NT2/D1 (cell line): ENCODE measurements around the gene CDH12.

Experiments
- DNase-seq: peaks from one replicate; pipeline ENCODE4 v3.0.0-alpha.2; 2011; ENCODE audit warnings: low read depth, low spot score
- H3K27me3 ChIP-seq: 2 replicates; pipeline ENCODE4 v1.6.0; 2011; ENCODE audit warnings: mild to moderate bottlenecking; ENCODE audit not compliant: insufficient read length, insufficient read depth
- H3K36me3 ChIP-seq: 2 replicates; pipeline ENCODE4 v1.6.1; 2011; ENCODE audit warnings: mild to moderate bottlenecking, low read length, mixed read lengths; ENCODE audit not compliant: insufficient read depth, insufficient read length
- H3K4me1 ChIP-seq: 2 replicates; pipeline ENCODE4 v1.5.1; 2011; ENCODE audit not compliant: insufficient read depth, insufficient read length
- H3K4me3 ChIP-seq: 2 replicates; pipeline ENCODE4 v1.5.1; 2011; ENCODE audit warnings: low read depth; ENCODE audit not compliant: insufficient read length
- H3K9ac ChIP-seq: 2 replicates; pipeline ENCODE4 v1.6.0; 2011; ENCODE audit warnings: low read depth; ENCODE audit not compliant: insufficient read length
- H3K9me3 ChIP-seq: 2 replicates; pipeline ENCODE4 v1.5.1; 2011; ENCODE audit warnings: mild to moderate bottlenecking, low read length; ENCODE audit not compliant: insufficient read depth
- SUZ12 ChIP-seq: IDR thresholded peaks from 2 replicates; pipeline ENCODE4 v1.6.1; 2011; ENCODE audit not compliant: insufficient read length, insufficient read depth; ENCODE audit errors: extremely low read depth
- YY1 ChIP-seq: IDR thresholded peaks from 2 replicates; pipeline ENCODE4 v1.6.1; 2011; ENCODE audit not compliant: insufficient read length, insufficient read depth
- ZNF274 ChIP-seq: IDR thresholded peaks from 2 replicates; pipeline ENCODE4 v1.6.1; 2011; ENCODE audit warnings: mild to moderate bottlenecking, low read depth, low read length

Gene CDH12

DNA sequence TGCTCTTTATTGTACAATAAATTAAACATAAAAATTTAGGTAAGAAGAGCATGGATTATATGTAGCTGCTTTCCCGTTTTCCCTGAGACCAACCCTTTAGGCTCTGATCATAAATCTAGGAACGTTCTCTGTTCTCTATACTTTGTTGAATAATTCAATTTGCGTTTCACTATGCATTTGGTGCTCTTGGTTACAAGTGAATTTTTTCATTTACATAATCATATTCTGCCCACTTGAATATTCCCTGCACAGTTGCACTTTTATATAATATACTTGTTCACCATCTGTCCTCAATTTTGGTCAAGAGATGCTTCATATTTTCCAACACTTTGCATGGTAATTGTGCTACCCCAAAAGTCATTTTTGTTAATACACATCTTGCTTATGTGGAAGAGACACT lies 741.8 kb downstream of the CDH12 start:
- Histone ChIP-seq H3K27me3 (no peaks in the 10 kb centered on the region), H3K4me1 (no peaks in the 10 kb centered on the region), H3K9me3 (no peaks in the 10 kb centered on the region), H3K9ac (no peak overlapping the region), H3K36me3 (no peaks in the 10 kb centered on the region), H3K4me3 (no peak overlapping the region)
- TF ChIP-seq YY1 (no peak), ZNF274 (no peak), SUZ12 (no peak)
- no peak for DNase-seq

DNA sequence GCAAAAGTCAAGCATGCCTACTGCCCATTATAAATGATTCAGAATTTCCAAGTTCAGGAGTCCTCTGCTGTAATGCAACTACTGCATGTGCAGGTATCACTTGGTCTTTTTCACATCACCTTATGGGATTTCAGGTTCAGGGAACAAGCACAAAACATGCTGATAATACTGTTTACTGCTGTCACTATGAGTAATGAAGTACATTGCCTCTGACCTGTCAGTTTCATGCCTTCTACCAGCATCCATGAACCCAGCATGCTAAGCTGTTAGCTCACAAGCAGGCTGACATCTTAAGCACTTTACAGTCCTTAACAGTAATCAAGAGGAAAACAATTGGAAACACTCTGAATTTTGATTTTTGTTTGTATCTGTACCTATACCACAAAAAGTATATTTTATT lies 743.8 kb downstream of the CDH12 start:
- H3K4me1 ChIP-seq: no peaks in the 10 kb centered on the region
- H3K9me3 ChIP-seq: no peaks in the 10 kb centered on the region
- TF ChIP-seq SUZ12 (no peak), YY1 (no peak), ZNF274 (no peak)

DNA sequence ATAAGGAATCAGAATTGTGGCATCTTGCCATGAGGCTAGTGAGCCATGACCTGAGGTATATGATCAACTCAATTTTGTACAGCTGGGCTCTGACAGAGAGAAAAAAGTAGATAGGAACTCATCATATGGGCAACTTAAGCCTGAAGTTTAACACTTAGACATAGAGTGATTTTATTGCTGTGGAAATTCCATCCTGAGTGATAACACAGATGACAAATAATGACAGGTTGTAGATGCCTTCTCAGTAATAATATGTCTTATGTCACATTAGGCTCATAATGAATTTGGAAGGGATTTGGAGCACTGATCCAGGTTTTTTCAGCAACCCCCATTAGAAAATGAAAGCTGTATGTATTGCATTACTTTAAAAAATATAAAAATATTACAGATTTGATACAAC lies 744.6 kb downstream of the CDH12 start:
- TF ChIP-seq SUZ12: no peak
- TF ChIP-seq YY1: no peak
- TF ChIP-seq ZNF274: no peak

More for the DNA sequence above, 743.8 kb downstream of the CDH12 start:
- no peak overlapping the region for H3K4me3 ChIP-seq
- H3K9ac ChIP-seq: no peak overlapping the region
- no peaks in the 10 kb centered on the region for H3K27me3 ChIP-seq
- H3K36me3 ChIP-seq: no peaks in the 10 kb centered on the region
- DNase-seq: no peak

DNA sequence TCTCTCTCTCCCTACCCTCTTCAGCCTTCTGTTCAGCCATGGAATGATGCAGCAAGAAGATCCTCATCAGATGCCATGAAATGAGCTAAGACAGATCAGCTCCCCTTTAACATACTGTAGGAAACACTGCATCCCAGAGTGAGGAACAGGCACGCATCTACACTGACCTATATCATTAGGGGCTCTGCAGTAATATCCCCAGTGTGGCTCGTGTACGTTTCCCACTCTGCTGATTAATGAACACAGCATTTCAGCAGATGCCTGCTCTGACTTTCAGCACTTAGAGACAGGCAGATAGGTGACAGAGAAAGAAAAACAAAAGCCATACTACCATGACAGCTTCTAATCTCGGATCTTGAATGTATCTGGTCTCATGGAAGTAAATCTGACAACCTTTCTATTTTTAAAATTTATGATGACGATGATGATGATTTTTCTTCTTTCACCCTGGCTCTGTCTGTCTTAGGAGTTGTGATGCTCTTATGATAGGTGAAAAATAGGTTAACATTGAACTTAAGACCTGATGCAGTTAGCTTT lies 750.3 kb downstream of the CDH12 start:
- Histone ChIP-seq H3K9me3 (no peaks in the 10 kb centered on the region), H3K9ac (no peak overlapping the region), H3K36me3 (no peaks in the 10 kb centered on the region), H3K4me1 (no peaks in the 10 kb centered on the region), H3K4me3 (no peak overlapping the region), H3K27me3 (no peaks in the 10 kb centered on the region)
- no peak for TF ChIP-seq YY1
- TF ChIP-seq ZNF274: no peak
- TF ChIP-seq SUZ12: no peak
- DNase-seq: no peak

More for the DNA sequence above, 744.6 kb downstream of the CDH12 start:
- Histone ChIP-seq H3K36me3 (no peaks in the 10 kb centered on the region), H3K9me3 (no peaks in the 10 kb centered on the region), H3K4me3 (no peak overlapping the region), H3K9ac (no peak overlapping the region), H3K4me1 (no peaks in the 10 kb centered on the region), H3K27me3 (no peaks in the 10 kb centered on the region)
- DNase-seq: no peak

DNA sequence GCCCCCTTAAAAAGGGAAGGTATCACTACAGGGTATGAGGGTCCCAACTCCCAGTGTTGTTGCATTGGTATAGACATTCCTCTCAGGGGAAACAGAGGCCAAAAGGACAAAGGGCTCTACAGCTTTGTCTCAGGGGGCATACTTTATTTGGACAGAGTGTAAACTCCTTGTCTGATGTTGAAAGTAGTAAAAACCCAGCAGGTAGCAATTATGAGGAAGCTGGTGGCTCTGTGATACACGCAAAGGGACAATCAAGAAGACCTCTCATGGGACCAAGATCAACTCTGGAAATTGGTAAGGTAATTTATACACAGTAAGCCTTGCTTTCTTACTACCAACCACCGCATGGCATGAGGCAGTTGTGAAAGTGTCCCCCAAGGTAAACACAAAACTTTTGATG lies 764.6 kb downstream of the CDH12 start:
- no peak for DNase-seq
- Histone ChIP-seq H3K4me3 (no peak overlapping the region), H3K36me3 (no peaks in the 10 kb centered on the region), H3K27me3 (no peaks in the 10 kb centered on the region), H3K4me1 (no peaks in the 10 kb centered on the region), H3K9me3 (no peaks in the 10 kb centered on the region), H3K9ac (no peak overlapping the region)
- TF ChIP-seq SUZ12: no peak
- no peak for TF ChIP-seq ZNF274
- TF ChIP-seq YY1: no peak

DNA sequence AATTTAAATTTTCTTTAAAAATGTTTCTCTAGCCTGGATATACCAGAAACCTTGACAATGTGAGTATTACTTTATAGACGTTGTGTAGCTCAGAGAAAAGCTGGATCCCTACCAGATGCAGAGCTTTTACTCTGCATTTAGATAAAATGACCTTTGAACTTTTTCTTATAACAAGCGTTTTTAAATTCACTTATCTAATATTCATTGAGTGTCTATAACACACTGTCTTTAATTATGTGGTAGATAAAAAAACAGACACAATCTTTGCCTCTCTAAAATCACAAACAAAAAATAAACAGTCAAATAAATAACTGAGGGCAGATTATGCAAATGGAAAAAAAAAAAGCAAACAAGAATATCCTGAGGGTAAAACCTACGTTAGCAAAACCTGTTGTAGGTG lies 773.6 kb downstream of the CDH12 start:
- Histone ChIP-seq H3K4me3 (no peak overlapping the region), H3K27me3 (no peaks in the 10 kb centered on the region), H3K9me3 (no peaks in the 10 kb centered on the region), H3K4me1 (no peaks in the 10 kb centered on the region), H3K9ac (no peak overlapping the region), H3K36me3 (no peaks in the 10 kb centered on the region)
- no peak for DNase-seq
- TF ChIP-seq ZNF274 (no peak), YY1 (no peak), SUZ12 (no peak)

DNA sequence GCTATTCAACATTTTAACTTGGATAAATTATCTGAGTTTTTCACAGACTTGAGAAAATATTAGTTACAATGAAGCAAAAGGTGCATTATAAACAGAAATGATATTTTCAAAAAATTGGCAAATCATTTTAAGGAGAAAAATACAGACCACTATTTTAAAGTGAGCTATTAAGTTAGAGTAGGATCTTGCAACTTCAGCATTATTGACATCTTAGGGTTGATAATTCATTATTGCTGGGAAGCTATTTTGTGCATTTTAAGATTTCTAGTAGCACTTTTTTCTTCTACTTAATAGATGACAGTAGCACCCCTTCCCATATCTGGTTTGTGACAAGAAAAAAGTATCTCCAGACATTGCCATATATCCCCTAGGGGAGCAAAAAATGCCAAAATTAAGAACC lies 774.1 kb downstream of the CDH12 start:
- no peak for TF ChIP-seq ZNF274
- no peak for TF ChIP-seq YY1
- TF ChIP-seq SUZ12: no peak
- Histone ChIP-seq H3K9ac (no peak overlapping the region), H3K27me3 (no peaks in the 10 kb centered on the region), H3K4me1 (no peaks in the 10 kb centered on the region), H3K9me3 (no peaks in the 10 kb centered on the region), H3K36me3 (no peaks in the 10 kb centered on the region), H3K4me3 (no peak overlapping the region)
- DNase-seq: no peak
